Central memory CD8-positive, alpha-beta T cell (primary cell): Measurements from ENCODE around the gene ST6GALNAC3.

Source experiments
- ATAC-seq: fragments of 150-1000 bp; cut with Tn5 transposase; replicated peaks from 2 replicates; pipeline ENCODE4 v1.10.0; 2022; ENCODE audit warnings: mild to moderate bottlenecking, moderate FRiP score, moderate number of reproducible peaks; ENCODE audit not compliant: poor library complexity, severe bottlenecking; ENCODE audit errors: extremely low read depth
- DNase-seq, 2 donors: peaks; one replicate each; pipeline ENCODE4 v3.0.0; 2021; ENCODE audit warnings: low spot score in 2 of 2
- H3K27ac Mint-ChIP-seq: one replicate; pipeline ENCODE4 v1.8.0; 2022; ENCODE audit warnings: low read depth, mild to moderate bottlenecking, moderate library complexity, mixed read lengths
- H3K27me3 Mint-ChIP-seq: one replicate; pipeline ENCODE4 v1.8.0; 2022; ENCODE audit warnings: mixed read lengths
- H3K36me3 Mint-ChIP-seq: one replicate; pipeline ENCODE4 v1.8.0; 2022; ENCODE audit warnings: mild to moderate bottlenecking, moderate library complexity, mixed read lengths; ENCODE audit not compliant: insufficient read depth
- H3K4me1 Mint-ChIP-seq: one replicate; pipeline ENCODE4 v1.8.0; 2022; ENCODE audit warnings: mixed read lengths
- H3K4me3 Mint-ChIP-seq: one replicate; pipeline ENCODE4 v1.8.0; 2022; ENCODE audit warnings: mild to moderate bottlenecking, moderate library complexity, mixed read lengths
- H3K9me3 Mint-ChIP-seq: one replicate; pipeline ENCODE4 v1.8.0; 2022; ENCODE audit warnings: mixed read lengths

The ST6GALNAC3 gene

GRCh38 chr1:76571248-76571647, 496.7 kb downstream of the ST6GALNAC3 start:
- H3K4me1 Mint-ChIP-seq = no peaks in the 10 kb centered on the region
- no peak overlapping the region for H3K4me3 Mint-ChIP-seq
- no peak for ATAC-seq
- peaks cover under 1% of the 10 kb centered on the region for H3K36me3 Mint-ChIP-seq
- H3K27me3 Mint-ChIP-seq = no peaks in the 10 kb centered on the region
- H3K27ac Mint-ChIP-seq = no peak overlapping the region
- no peaks in the 10 kb centered on the region for H3K9me3 Mint-ChIP-seq
- no peak for DNase-seq

GRCh38 chr1:76572229-76572628, 497.7 kb downstream of the ST6GALNAC3 start:
- DNase-seq (no peak), ATAC-seq (no peak)
- no peak overlapping the region for H3K4me3 Mint-ChIP-seq
- no peaks in the 10 kb centered on the region for H3K4me1 Mint-ChIP-seq
- no peak overlapping the region for H3K27ac Mint-ChIP-seq
- H3K36me3 Mint-ChIP-seq = no peaks in the 10 kb centered on the region
- H3K27me3 Mint-ChIP-seq = no peaks in the 10 kb centered on the region
- H3K9me3 Mint-ChIP-seq = no peaks in the 10 kb centered on the region

GRCh38 chr1:76576876-76577524, 502.5 kb downstream of the ST6GALNAC3 start:
- no peaks in the 10 kb centered on the region for H3K4me1 Mint-ChIP-seq
- no peak overlapping the region for H3K4me3 Mint-ChIP-seq
- H3K27ac Mint-ChIP-seq = no peak overlapping the region
- ATAC-seq (no peak), DNase-seq (no peak)
- no peaks in the 10 kb centered on the region for H3K36me3 Mint-ChIP-seq
- no peaks in the 10 kb centered on the region for H3K27me3 Mint-ChIP-seq
- no peaks in the 10 kb centered on the region for H3K9me3 Mint-ChIP-seq

- DNase-seq (no peak), ATAC-seq (no peak)
- H3K4me3 Mint-ChIP-seq = no peak overlapping the region
- no peak overlapping the region for H3K27ac Mint-ChIP-seq
- no peaks in the 10 kb centered on the region for H3K27me3 Mint-ChIP-seq
- no peaks in the 10 kb centered on the region for H3K9me3 Mint-ChIP-seq
- no peaks in the 10 kb centered on the region for H3K36me3 Mint-ChIP-seq
- no peaks in the 10 kb centered on the region for H3K4me1 Mint-ChIP-seq
These were observed 503.1 kb downstream of the ST6GALNAC3 start for GRCh38 chr1:76577525-76578185.

- H3K27ac Mint-ChIP-seq = no peak overlapping the region
- H3K4me3 Mint-ChIP-seq = no peak overlapping the region
- H3K36me3 Mint-ChIP-seq = no peaks in the 10 kb centered on the region
- DNase-seq (no peak), ATAC-seq (no peak)
- H3K9me3 Mint-ChIP-seq = no peaks in the 10 kb centered on the region
- no peaks in the 10 kb centered on the region for H3K4me1 Mint-ChIP-seq
- no peaks in the 10 kb centered on the region for H3K27me3 Mint-ChIP-seq
These were observed 505.7 kb downstream of the ST6GALNAC3 start for GRCh38 chr1:76580206-76580605.

- Mint-ChIP-seq H3K27me3 (no peaks in the 10 kb centered on the region), H3K9me3 (no peaks in the 10 kb centered on the region), H3K4me1 (no peaks in the 10 kb centered on the region), H3K4me3 (no peak overlapping the region), H3K27ac (no peak overlapping the region), H3K36me3 (no peaks in the 10 kb centered on the region)
- ATAC-seq (no peak), DNase-seq (no peak)
These were observed 507.2 kb downstream of the ST6GALNAC3 start for GRCh38 chr1:76581712-76582111.

- ATAC-seq (no peak), DNase-seq (no peak)
- Mint-ChIP-seq H3K4me3 (no peak overlapping the region), H3K36me3 (no peaks in the 10 kb centered on the region), H3K27me3 (no peaks in the 10 kb centered on the region), H3K9me3 (no peaks in the 10 kb centered on the region), H3K4me1 (no peaks in the 10 kb centered on the region), H3K27ac (no peak overlapping the region)
These were observed 508.8 kb downstream of the ST6GALNAC3 start for GRCh38 chr1:76583235-76583868.

GRCh38 chr1:76583875-76584477, 509.4 kb downstream of the ST6GALNAC3 start:
- ATAC-seq = no peak
- DNase-seq = no peak
- Mint-ChIP-seq H3K9me3 (no peaks in the 10 kb centered on the region), H3K4me1 (no peaks in the 10 kb centered on the region), H3K4me3 (no peak overlapping the region), H3K27ac (no peak overlapping the region), H3K36me3 (no peaks in the 10 kb centered on the region), H3K27me3 (no peaks in the 10 kb centered on the region)

GRCh38 chr1:76585980-76586674, 511.6 kb downstream of the ST6GALNAC3 start:
- DNase-seq (no peak), ATAC-seq (no peak)
- Mint-ChIP-seq H3K4me3 (no peak overlapping the region), H3K4me1 (no peaks in the 10 kb centered on the region), H3K27me3 (no peaks in the 10 kb centered on the region), H3K36me3 (no peaks in the 10 kb centered on the region), H3K9me3 (no peaks in the 10 kb centered on the region), H3K27ac (no peak overlapping the region)

- Mint-ChIP-seq H3K36me3 (no peaks in the 10 kb centered on the region), H3K9me3 (no peaks in the 10 kb centered on the region), H3K27me3 (no peaks in the 10 kb centered on the region), H3K4me3 (no peak overlapping the region), H3K4me1 (no peaks in the 10 kb centered on the region), H3K27ac (no peak overlapping the region)
- ATAC-seq = no peak
- no peak for DNase-seq
These were observed 512.7 kb downstream of the ST6GALNAC3 start for GRCh38 chr1:76587212-76587611.

GRCh38 chr1:76591461-76591860, 516.9 kb downstream of the ST6GALNAC3 start:
- H3K4me3 Mint-ChIP-seq = no peak overlapping the region
- DNase-seq (no peak), ATAC-seq (no peak)
- no peaks in the 10 kb centered on the region for H3K9me3 Mint-ChIP-seq
- no peaks in the 10 kb centered on the region for H3K27me3 Mint-ChIP-seq
- no peaks in the 10 kb centered on the region for H3K36me3 Mint-ChIP-seq
- H3K27ac Mint-ChIP-seq = no peak overlapping the region
- H3K4me1 Mint-ChIP-seq = no peaks in the 10 kb centered on the region

- H3K4me1 Mint-ChIP-seq = no peaks in the 10 kb centered on the region
- no peak for DNase-seq
- H3K9me3 Mint-ChIP-seq = no peaks in the 10 kb centered on the region
- no peaks in the 10 kb centered on the region for H3K36me3 Mint-ChIP-seq
- no peak overlapping the region for H3K27ac Mint-ChIP-seq
- ATAC-seq = no peak
- no peaks in the 10 kb centered on the region for H3K27me3 Mint-ChIP-seq
- H3K4me3 Mint-ChIP-seq = no peak overlapping the region
These were observed 517.4 kb downstream of the ST6GALNAC3 start for GRCh38 chr1:76591963-76592362.
